Chondrocyte (in vitro differentiated cells): ENCODE measurements around the gene DVL1. TPM values are rescaled to one million over a fixed set of nuclear protein-coding genes. Genes with fewer than 3 reads are reported as not detected.

Source experiments
- DNase-seq: peaks from one replicate; pipeline ENCODE4 v3.0.0; 2021; ENCODE audit warnings: mixed read lengths, low spot score
- H3K27ac Mint-ChIP-seq: one replicate; pipeline ENCODE4 v1.8.0; 2021; ENCODE audit warnings: mild to moderate bottlenecking, moderate library complexity, mixed read lengths; ENCODE audit not compliant: unreplicated experiment
- H3K27me3 Mint-ChIP-seq: 2 replicates; pipeline ENCODE4 v1.8.0; 2021; ENCODE audit warnings: low read depth, mixed read lengths
- H3K36me3 Mint-ChIP-seq: 2 replicates; pipeline ENCODE4 v1.8.0; 2021; ENCODE audit warnings: low read depth, mixed read lengths
- H3K4me1 Mint-ChIP-seq: 2 replicates; pipeline ENCODE4 v1.8.0; 2021; ENCODE audit warnings: low read depth, mild to moderate bottlenecking, mixed read lengths
- H3K4me3 Mint-ChIP-seq: one replicate; pipeline ENCODE4 v1.8.0; 2021; ENCODE audit warnings: mild to moderate bottlenecking, moderate library complexity, mixed read lengths; ENCODE audit not compliant: unreplicated experiment
- H3K9me3 Mint-ChIP-seq: 2 replicates; pipeline ENCODE4 v1.8.0; 2021; ENCODE audit warnings: low read depth, mixed read lengths
- total RNA-seq: library from RNA; stranded (reverse); gene quantifications from 3 replicates; pipeline ENCODE4 v1.2.1, GENCODE V29; 2021
- TF ChIP-seq, protein P1 (sequence below): fragments of 200-600 bp; sonication (generic); IDR thresholded peaks from 2 replicates; pipeline ENCODE4 v1.5.0; 2021; ENCODE audit warnings: antibody characterized with exemption, mild to moderate bottlenecking, moderate library complexity

The DVL1 gene
- total RNA-seq, 1 donor from 2014 or later = 59.6 TPM

GRCh38 chr1:1326075-1326605 lies 23.1 kb downstream of the DVL1 start:
- Mint-ChIP-seq H3K36me3 (no peaks in the 10 kb centered on the region), H3K9me3 (no peaks in the 10 kb centered on the region)

GRCh38 chr1:1325288-1326074 lies 23.7 kb downstream of the DVL1 start:
- Mint-ChIP-seq H3K4me3 (peak overlapping the region; percentile 72), H3K27ac (peak overlapping the region; percentile 54), H3K27me3 (no peaks in the 10 kb centered on the region), H3K9me3 (no peaks in the 10 kb centered on the region), H3K4me1 (peaks cover 37% of the 10 kb centered on the region), H3K36me3 (no peaks in the 10 kb centered on the region)
- no peak for DNase-seq
- TF ChIP-seq, protein P1, sequence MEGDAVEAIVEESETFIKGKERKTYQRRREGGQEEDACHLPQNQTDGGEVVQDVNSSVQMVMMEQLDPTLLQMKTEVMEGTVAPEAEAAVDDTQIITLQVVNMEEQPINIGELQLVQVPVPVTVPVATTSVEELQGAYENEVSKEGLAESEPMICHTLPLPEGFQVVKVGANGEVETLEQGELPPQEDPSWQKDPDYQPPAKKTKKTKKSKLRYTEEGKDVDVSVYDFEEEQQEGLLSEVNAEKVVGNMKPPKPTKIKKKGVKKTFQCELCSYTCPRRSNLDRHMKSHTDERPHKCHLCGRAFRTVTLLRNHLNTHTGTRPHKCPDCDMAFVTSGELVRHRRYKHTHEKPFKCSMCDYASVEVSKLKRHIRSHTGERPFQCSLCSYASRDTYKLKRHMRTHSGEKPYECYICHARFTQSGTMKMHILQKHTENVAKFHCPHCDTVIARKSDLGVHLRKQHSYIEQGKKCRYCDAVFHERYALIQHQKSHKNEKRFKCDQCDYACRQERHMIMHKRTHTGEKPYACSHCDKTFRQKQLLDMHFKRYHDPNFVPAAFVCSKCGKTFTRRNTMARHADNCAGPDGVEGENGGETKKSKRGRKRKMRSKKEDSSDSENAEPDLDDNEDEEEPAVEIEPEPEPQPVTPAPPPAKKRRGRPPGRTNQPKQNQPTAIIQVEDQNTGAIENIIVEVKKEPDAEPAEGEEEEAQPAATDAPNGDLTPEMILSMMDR = no peak

More at GRCh38 chr1:1326075-1326605, 23.1 kb downstream of the DVL1 start:
- no peak for DNase-seq
- TF ChIP-seq, protein P1 = no peak
- H3K27me3 Mint-ChIP-seq = no peaks in the 10 kb centered on the region
- peak overlapping the region; percentile 44 for H3K4me3 Mint-ChIP-seq
- H3K27ac Mint-ChIP-seq = no peak overlapping the region
- peaks cover 38% of the 10 kb centered on the region for H3K4me1 Mint-ChIP-seq

DNA sequence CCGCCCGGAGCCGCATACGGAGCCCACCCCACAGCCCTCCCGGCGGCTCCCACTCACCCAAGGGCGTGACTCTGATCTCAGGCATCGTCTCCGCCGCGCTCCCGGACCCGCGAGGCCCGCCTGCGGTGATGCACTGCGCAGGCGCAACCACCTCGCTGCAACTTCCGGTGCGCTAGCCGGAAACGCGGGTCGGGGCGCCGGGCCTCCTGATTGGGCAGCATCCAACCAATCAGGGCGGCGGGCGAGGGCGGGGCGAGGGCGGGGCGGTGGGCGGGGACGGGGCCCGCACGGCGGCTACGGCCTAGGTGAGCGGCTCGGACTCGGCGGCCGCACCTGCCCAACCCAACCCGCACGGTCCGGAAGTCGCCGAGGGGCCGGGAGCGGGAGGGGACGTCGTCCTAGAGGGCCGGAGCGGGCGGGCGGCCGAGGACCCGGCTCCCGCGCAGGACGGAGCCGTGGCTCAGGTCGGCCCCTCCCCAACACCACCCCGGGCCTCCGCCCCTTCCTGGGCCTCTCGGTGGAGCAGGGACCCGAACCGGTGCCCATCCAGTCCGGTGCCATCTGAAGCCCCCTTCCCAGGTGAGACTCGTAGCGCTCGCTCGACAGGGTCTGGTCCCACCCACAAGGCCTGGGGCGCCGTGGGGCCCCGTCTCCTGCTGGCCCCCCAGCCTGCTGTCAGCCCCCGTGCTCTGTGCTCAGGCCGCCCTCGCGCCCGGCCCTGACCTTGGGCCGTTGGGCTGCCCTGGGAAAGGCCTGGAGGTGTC lies 24.5 kb downstream of the DVL1 start, which contains the start of the genes CPTP and INTS11:
TSS of gene CPTP (plus strand) at position 279 of the 764 bp plus-strand sequence. CDS start 2,109 bp downstream, outside the sequence.
TSS of gene INTS11 (minus strand) at position 137 of the 764 bp plus-strand sequence. CDS start at position 85, 52 bp downstream.
- Mint-ChIP-seq H3K4me1 (peaks cover 35% of the 10 kb centered on the region), H3K36me3 (no peaks in the 10 kb centered on the region), H3K4me3 (peak within 1 kb of the TSS; percentile 82), H3K27ac (peak within 1 kb of the TSS; percentile 85), H3K9me3 (no peaks in the 10 kb centered on the region), H3K27me3 (no peaks in the 10 kb centered on the region)
- TF ChIP-seq, protein P1 = no peak
- no peak for DNase-seq

DNA sequence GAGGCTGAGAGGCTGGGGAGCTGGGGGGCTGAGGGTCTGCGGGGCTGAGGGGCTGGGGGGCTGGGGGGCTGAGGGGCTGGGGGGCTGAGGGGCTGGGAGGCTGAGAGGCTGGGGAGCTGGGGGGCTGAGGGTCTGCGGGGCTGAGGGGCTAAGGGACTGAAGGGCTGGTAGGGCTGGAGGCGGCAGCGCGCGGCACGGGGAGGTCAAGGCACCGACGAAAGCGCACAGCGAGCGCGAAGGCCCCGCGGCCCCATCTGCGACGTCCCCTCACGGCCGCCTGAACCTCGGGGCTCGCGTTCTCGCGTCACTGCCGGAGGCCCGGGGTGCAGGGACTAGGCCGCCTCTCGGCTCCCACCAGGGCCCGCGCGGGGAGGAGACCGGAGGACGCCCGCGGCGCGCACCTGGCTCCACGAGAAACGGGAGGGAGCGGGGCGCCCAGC lies 25.1 kb downstream of the DVL1 start:
- Mint-ChIP-seq H3K36me3 (no peaks in the 10 kb centered on the region), H3K4me3 (peak overlapping the region; percentile 80), H3K9me3 (no peaks in the 10 kb centered on the region), H3K27me3 (no peaks in the 10 kb centered on the region), H3K27ac (peak overlapping the region; percentile 27), H3K4me1 (peaks cover 38% of the 10 kb centered on the region)
- TF ChIP-seq, protein P1 = no peak
- DNase-seq = no peak

DNA sequence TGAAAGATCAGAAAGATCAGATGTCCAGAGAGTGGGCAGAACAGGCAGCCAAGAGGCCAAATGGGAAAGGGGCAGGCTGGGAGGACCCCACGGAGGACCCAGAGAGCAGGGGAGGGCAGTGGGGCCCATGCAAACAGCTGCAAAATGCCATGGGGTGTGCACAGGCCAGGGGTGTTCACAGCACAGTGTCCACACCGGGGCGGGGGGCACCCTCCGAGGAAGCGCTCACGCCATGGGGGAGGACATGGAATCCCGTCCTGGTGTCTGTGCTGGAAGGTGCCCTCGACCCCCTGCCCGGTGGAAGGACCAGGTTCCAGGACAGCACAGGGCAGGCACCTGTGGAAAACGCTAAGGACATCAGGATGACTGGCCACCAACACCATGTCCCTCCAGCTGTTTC lies 26.3 kb downstream of the DVL1 start:
- no peaks in the 10 kb centered on the region for H3K27me3 Mint-ChIP-seq
- TF ChIP-seq, protein P1 = no peak
- H3K9me3 Mint-ChIP-seq = no peaks in the 10 kb centered on the region
- no peaks in the 10 kb centered on the region for H3K36me3 Mint-ChIP-seq
- peaks cover 48% of the 10 kb centered on the region for H3K4me1 Mint-ChIP-seq
- no peak for DNase-seq
- H3K4me3 Mint-ChIP-seq = peak overlapping the region; percentile 82
- no peak overlapping the region for H3K27ac Mint-ChIP-seq
